Measurements from ENCODE around the gene CSAD. TPM values are rescaled to one million over a fixed set of nuclear protein-coding genes. Genes with fewer than 3 reads are reported as not detected.
"Not testable (repeated sequence)": the region's sequence is repeated elsewhere in the genome, so short reads cannot be mapped to it uniquely, and the experiment has no call there.

Gene CSAD
- total RNA-seq, 1 donor from 2014 or later: 24.3 TPM

DNA sequence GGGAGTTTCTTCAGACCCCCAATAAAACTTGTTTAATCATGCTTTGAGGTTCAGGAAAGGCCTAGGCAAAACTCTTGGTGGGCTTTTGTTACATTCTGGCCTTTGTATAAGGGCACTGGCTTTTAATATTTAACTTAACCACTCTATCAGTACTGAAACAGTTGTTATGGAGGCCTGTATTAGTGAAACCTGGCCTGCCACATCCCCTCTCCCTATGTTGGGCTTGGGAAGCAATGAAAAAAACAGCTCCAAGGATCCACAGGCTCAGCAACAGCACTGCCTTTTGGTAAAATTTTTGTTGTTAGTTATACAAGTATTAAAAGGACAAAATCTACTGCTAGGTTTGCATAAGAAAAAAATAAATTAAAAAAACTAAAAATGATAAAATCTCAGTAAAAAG is 66.8 kb downstream of the CSAD start:
- TF ChIP-seq, protein P1, sequence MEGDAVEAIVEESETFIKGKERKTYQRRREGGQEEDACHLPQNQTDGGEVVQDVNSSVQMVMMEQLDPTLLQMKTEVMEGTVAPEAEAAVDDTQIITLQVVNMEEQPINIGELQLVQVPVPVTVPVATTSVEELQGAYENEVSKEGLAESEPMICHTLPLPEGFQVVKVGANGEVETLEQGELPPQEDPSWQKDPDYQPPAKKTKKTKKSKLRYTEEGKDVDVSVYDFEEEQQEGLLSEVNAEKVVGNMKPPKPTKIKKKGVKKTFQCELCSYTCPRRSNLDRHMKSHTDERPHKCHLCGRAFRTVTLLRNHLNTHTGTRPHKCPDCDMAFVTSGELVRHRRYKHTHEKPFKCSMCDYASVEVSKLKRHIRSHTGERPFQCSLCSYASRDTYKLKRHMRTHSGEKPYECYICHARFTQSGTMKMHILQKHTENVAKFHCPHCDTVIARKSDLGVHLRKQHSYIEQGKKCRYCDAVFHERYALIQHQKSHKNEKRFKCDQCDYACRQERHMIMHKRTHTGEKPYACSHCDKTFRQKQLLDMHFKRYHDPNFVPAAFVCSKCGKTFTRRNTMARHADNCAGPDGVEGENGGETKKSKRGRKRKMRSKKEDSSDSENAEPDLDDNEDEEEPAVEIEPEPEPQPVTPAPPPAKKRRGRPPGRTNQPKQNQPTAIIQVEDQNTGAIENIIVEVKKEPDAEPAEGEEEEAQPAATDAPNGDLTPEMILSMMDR (IDR thresholded peaks at IDR 0.05): no peak
- H3K4me1 Mint-ChIP-seq (ENCODE audit: low read depth): peaks cover 13% of the 10 kb centered on the region
- no peak overlapping the region for H3K4me3 Mint-ChIP-seq (ENCODE audit: unreplicated experiment)
- no peak for DNase-seq (ENCODE audit: low spot score)
- no peaks in the 10 kb centered on the region for H3K27me3 Mint-ChIP-seq (ENCODE audit: low read depth)
- H3K36me3 Mint-ChIP-seq (ENCODE audit: low read depth): no peaks in the 10 kb centered on the region
- H3K9me3 Mint-ChIP-seq (ENCODE audit: low read depth): no peaks in the 10 kb centered on the region
- H3K27ac Mint-ChIP-seq (ENCODE audit: unreplicated experiment): no peak overlapping the region

DNA sequence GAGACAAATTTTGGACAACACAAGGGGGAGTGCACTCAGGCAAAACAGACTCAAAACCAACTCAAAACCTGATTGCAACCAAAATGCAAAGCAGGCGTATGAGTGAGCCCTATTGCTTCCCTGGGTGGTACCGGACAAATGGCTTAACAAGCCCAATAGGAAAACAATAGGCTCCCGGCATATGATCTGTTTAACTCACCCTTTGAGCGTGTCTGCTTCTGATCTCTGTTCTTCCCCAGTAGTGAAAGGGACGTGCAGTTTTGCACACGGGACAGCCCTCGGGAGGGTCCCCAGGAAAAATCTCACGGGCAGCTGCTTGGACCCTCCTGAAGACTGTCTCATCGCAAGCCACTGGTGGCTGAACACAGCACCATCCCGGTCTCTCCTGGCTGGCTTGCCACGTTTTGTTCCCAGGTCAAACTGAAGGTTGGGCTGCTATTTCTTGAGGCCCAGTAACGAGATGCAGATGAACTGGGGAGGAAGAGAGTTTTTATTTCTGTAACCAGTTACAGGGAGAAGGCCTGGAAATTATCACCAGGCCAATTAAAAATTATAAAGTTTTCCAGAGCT is 67.5 kb downstream of the CSAD start:
- DNase-seq (ENCODE audit: low spot score): no peak
- H3K27me3 Mint-ChIP-seq (ENCODE audit: low read depth): no peaks in the 10 kb centered on the region
- peaks cover 13% of the 10 kb centered on the region for H3K4me1 Mint-ChIP-seq (ENCODE audit: low read depth)
- no peaks in the 10 kb centered on the region for H3K9me3 Mint-ChIP-seq (ENCODE audit: low read depth)
- TF ChIP-seq, protein P1 (IDR thresholded peaks at IDR 0.05): no peak
- H3K36me3 Mint-ChIP-seq (ENCODE audit: low read depth): no peaks in the 10 kb centered on the region
- H3K4me3 Mint-ChIP-seq (ENCODE audit: unreplicated experiment): no peak overlapping the region
- no peak overlapping the region for H3K27ac Mint-ChIP-seq (ENCODE audit: unreplicated experiment)

DNA sequence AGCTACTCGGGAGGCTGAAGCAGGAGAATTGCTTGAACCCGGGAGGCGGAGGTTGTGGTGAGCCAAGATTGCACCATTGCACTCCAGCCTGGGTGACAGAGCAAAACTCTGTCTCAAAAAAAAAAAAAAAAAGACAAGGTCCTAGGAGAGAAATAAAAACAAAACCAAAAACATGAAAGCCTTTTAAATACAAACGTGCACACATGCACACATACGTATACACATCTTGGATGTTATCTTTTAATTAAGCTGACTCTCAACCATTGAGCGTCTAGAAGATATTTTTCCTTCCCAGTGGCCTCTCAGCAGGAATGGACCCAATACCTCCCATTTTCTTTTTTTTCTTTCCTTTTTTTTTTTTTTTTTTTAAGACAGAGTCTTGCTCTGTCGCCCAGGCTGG is 68.3 kb downstream of the CSAD start:
- H3K4me1 Mint-ChIP-seq (ENCODE audit: low read depth): peaks cover 11% of the 10 kb centered on the region
- not testable (repeated sequence) for H3K36me3 Mint-ChIP-seq (ENCODE audit: low read depth); H3K4me3 Mint-ChIP-seq (ENCODE audit: unreplicated experiment); H3K9me3 Mint-ChIP-seq (ENCODE audit: low read depth); DNase-seq (ENCODE audit: low spot score); H3K27ac Mint-ChIP-seq (ENCODE audit: unreplicated experiment); H3K27me3 Mint-ChIP-seq (ENCODE audit: low read depth)

Other genes with a start within 250 kb of the CSAD start
- gene KRT18, start 231.8 kb downstream of the CSAD start, total RNA-seq: 44.7 to 173 TPM (median 172 TPM) in 3 replicates
- gene EIF4B, start 174.5 kb downstream of the CSAD start, total RNA-seq: 270 to 336 TPM (median 323 TPM) in 3 replicates
- 104 to 107 TPM (median 105 TPM) in 3 replicates for gene TNS2, start 130.9 kb downstream of the CSAD start, total RNA-seq
- gene SPRYD3, start 101.5 kb downstream of the CSAD start, total RNA-seq: 37.1 to 40.2 TPM (median 38.5 TPM) in 3 replicates
- gene IGFBP6, start 83.3 kb downstream of the CSAD start, total RNA-seq: 7.0 to 10.0 TPM (median 8.9 TPM) in 3 replicates
- not detected in 3 replicates for gene SOAT2, start 77.4 kb downstream of the CSAD start, total RNA-seq
- gene ZNF740, start 203 bp downstream of the CSAD start, total RNA-seq: 27.3 to 36.7 TPM (median 28.0 TPM) in 3 replicates
- gene ITGB7, start 26.3 kb upstream of the CSAD start, total RNA-seq: 0.37 to 0.46 TPM in 2 of 3 replicates, not detected in the other
- gene RARG, start 51.3 kb upstream of the CSAD start, total RNA-seq: 19.4 to 30.0 TPM (median 21.7 TPM) in 3 replicates
- 4.0 to 5.5 TPM (median 4.8 TPM) in 3 replicates for gene ESPL1, start 87.4 kb upstream of the CSAD start, total RNA-seq
- 266 to 309 TPM (median 274 TPM) in 3 replicates for gene PFDN5, start 114.6 kb upstream of the CSAD start, total RNA-seq
- 44.1 to 47.0 TPM (median 47.0 TPM) in 3 replicates for gene MYG1, start 118.8 kb upstream of the CSAD start, total RNA-seq
- 48.6 to 71.1 TPM (median 52.8 TPM) in 3 replicates for gene AAAS, start 140.7 kb upstream of the CSAD start, total RNA-seq
- gene SP7, start 155.4 kb upstream of the CSAD start, total RNA-seq: not detected in 3 replicates
- 57.1 to 59.7 TPM (median 59.0 TPM) in 3 replicates for gene SP1, start 199.3 kb upstream of the CSAD start, total RNA-seq
- not detected in 3 replicates for gene AMHR2, start 242.9 kb upstream of the CSAD start, total RNA-seq

Measured in chondrocyte (in vitro differentiated cells).